Astrocyte (in vitro differentiated cells and primary cell): ENCODE measurements around the gene EPM2A.

Experiments used
- EZH2 ChIP-seq: IDR thresholded peaks from 2 replicates; pipeline ENCODE4 v1.6.1; 2012; ENCODE audit warnings: mild to moderate bottlenecking, low read length, inconsistent platforms; ENCODE audit not compliant: insufficient read depth
- TF ChIP-seq, protein P1 (sequence below): IDR thresholded peaks from 2 replicates; pipeline ENCODE4 v1.5.1; 2011; ENCODE audit warnings: low read depth, mild to moderate bottlenecking, inconsistent platforms, low read length, moderate library complexity; ENCODE audit not compliant: insufficient read depth

GRCh38 chr6:145735356-145736165 is at the start of gene EPM2A:
- TF ChIP-seq, protein P1, sequence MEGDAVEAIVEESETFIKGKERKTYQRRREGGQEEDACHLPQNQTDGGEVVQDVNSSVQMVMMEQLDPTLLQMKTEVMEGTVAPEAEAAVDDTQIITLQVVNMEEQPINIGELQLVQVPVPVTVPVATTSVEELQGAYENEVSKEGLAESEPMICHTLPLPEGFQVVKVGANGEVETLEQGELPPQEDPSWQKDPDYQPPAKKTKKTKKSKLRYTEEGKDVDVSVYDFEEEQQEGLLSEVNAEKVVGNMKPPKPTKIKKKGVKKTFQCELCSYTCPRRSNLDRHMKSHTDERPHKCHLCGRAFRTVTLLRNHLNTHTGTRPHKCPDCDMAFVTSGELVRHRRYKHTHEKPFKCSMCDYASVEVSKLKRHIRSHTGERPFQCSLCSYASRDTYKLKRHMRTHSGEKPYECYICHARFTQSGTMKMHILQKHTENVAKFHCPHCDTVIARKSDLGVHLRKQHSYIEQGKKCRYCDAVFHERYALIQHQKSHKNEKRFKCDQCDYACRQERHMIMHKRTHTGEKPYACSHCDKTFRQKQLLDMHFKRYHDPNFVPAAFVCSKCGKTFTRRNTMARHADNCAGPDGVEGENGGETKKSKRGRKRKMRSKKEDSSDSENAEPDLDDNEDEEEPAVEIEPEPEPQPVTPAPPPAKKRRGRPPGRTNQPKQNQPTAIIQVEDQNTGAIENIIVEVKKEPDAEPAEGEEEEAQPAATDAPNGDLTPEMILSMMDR: no peak
- TF ChIP-seq EZH2: no peak
